MG63 (cell line): ENCODE data around the gene THAP8. TPM values are rescaled to one million over a fixed set of nuclear protein-coding genes. Genes with fewer than 3 reads are reported as not detected.

ENCODE experiments used
- DNase-seq: peaks from one replicate; pipeline ENCODE4 v3.0.0-alpha.2; 2020
- H3K27me3 ChIP-seq: fragments of 250-450 bp; sonication (Bioruptor Pico); 2 replicates; pipeline ENCODE4 v1.5.1; 2020; ENCODE audit warnings: mild to moderate bottlenecking, moderate library complexity
- H3K36me3 ChIP-seq: fragments of 250-450 bp; sonication (Bioruptor Pico); 2 replicates; pipeline ENCODE4 v1.5.1; 2020; ENCODE audit warnings: mild to moderate bottlenecking, moderate library complexity
- H3K4me3 ChIP-seq: fragments of 250-450 bp; sonication (Bioruptor Pico); 2 replicates; pipeline ENCODE4 v1.5.1; 2020; ENCODE audit warnings: mild to moderate bottlenecking, moderate library complexity
- H3K9me3 ChIP-seq: fragments of 250-450 bp; sonication (Bioruptor Pico); 2 replicates; pipeline ENCODE4 v1.5.1; 2020; ENCODE audit warnings: mild to moderate bottlenecking, moderate library complexity
- total RNA-seq: library from RNA; depleted of rRNA; stranded (reverse); fragments of >200 nt; shearing (Covaris generic); gene quantifications from 2 replicates; pipeline ENCODE4 v1.2.3, GENCODE V29; 2014; ENCODE audit warnings: low replicate concordance; rRNA removed

The THAP8 gene
- total RNA-seq, 1 experiment from 2014 or later, result 2.1 TPM

DNA sequence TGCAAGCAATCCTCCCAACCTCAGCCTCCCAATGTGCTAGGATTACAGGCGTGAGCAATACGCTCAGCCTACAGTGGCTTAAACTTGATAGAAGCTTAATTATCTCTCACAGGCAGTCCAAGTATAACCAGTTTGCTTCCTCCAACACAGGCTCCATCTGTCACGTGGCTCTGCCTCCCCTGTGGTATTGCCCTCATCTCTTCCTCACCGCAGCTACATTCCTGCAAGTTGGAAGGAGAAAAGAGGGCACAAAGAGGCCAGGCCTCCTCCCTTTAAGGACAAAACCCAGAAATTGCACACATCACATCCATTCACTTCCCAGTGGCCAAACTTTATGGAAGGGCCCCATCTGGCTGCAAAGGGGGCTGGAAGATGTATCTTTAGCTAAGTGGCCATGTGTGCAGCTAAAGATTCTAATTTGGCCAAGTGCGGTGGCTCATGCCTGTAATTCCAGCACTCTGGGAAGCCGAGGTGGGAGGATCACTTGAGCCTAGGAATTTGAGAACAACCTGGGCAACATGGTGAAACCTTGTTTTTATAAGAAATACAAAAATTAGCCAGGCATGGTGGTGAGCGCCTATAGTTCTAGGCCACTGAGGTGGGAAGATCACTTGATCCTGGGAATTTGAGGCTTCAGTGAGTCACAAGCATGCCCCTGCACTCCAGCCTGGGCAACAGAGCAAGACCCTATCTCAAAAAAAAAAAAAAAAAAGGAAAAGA is 62.2 kb downstream of the THAP8 start:
- Histone ChIP-seq H3K9me3 (no peaks in the 10 kb centered on the region), H3K27me3 (peaks cover 3% of the 10 kb centered on the region; the same call in 1 of the 2 replicates)

DNA sequence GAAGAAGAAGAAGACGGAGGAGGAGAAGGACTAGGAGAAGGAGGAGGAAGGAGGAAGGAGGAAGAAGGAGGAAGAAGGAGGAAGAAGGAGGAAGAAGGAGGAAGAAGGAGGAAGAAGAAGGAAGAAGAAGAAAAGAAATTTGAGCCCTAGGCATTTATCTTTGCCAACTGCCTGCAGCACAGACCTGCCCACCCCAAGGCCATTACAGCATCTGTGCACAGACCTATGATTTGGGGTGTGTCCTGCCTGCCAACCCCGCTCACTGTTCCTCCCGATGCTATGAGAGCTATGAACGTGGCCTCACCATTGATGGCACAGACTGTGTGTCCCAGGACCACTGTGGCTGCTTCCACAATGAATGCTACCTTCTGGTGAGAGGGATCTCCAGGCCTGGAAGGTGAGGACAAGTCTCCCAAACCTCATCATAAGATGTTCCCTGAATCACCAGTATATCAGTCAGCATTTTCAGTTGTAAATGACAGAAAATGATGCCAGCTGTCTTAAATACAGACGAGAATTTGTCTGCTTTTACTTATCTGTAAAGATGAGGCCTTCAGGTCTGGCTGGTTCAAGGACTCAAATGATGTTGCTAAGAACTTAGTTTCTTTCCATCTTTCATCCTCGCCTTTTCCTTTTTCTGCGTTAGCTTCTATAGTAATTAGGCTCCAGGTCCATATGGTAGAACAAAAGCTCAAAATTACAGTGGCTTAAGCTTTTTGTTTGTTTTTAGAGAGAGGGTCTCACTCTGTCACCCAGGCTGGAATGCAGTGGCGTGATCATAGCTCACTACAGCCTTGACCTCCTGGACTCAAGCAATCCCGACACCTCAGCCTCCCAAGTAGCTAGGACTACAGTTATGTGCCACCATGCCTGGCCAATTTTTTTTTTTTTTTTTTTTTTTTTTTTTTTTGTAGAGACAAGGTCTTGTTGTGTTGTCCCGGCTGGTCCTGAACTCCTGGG is 63.0 kb downstream of the THAP8 start:
- no peaks in the 10 kb centered on the region for H3K36me3 ChIP-seq

More for the DNA sequence above, 62.2 kb downstream of the THAP8 start:
- Histone ChIP-seq H3K4me3 (no peak overlapping the region), H3K36me3 (peaks cover 5% of the 10 kb centered on the region; the same call in 1 of the 2 replicates)
- no peak for DNase-seq

DNA sequence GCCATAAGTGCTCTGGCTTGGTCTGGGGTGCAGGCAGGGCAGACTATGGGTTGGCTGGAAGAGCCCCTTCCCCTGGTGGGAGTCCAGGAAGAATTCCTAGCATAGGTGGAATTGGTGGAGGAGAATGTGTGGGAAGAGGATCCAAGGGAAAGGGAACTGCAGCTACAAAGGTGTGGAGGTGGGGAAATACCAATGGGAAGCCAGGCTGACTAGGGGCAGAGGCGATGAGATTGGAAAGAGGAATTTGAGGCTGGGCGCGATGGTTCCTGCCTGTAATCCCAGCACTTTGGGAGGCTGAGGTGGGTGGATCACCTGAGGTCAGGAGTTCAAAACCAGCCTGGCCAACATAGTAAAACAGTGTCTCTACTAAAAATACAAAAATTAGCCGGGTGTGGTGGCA is 63.9 kb downstream of the THAP8 start:
- Histone ChIP-seq H3K9me3 (no peaks in the 10 kb centered on the region), H3K4me3 (no peak overlapping the region), H3K36me3 (no peaks in the 10 kb centered on the region), H3K27me3 (peaks cover 7% of the 10 kb centered on the region; the same call in 1 of the 2 replicates)
- no peak for DNase-seq

More for the DNA sequence above, 63.0 kb downstream of the THAP8 start:
- Histone ChIP-seq H3K4me3 (no peak overlapping the region), H3K27me3 (peaks cover 5% of the 10 kb centered on the region; the same call in 1 of the 2 replicates), H3K9me3 (no peaks in the 10 kb centered on the region)
- no peak for DNase-seq

DNA sequence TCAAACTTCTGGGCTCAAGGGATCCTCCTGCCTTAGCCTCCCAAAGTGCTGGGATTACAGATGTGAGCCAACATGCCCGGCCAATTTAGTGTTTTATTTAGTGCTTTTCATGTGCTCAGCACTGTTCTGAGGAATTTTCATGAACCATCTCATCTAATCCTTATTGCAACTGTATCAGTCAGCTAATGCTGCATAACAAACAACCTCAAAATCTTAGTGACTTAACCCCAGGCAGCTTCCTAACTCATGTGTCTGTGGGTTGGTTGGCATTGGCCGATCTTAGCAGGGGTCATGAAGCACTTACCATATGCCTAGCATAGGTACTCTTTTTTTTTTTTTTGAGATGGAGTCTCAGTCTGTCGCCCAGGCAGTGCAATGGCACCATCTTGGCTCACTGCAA is 65.3 kb downstream of the THAP8 start:
- H3K9me3 ChIP-seq, result no peaks in the 10 kb centered on the region
- H3K4me3 ChIP-seq, result no peak overlapping the region
- peaks cover 9% of the 10 kb centered on the region; the same call in 1 of the 2 replicates for H3K27me3 ChIP-seq
- H3K36me3 ChIP-seq, result no peaks in the 10 kb centered on the region
- DNase-seq, result no peak

DNA sequence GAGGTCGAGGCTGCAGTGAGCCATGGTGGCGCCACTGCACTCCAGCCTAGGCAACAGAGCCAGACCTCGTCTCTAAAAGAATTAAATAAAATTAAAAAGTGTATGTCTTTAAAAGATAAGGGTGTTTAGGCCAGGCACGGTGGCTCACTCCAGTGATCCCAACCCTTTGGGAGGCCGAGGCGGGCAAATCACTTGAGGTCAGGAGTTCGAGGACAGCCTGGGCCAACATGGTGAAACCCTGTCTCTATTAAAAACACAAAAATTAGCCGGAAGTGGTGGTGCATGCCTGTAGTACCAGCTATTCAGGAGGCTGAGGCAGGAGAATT is 66.6 kb downstream of the THAP8 start:
- DNase-seq, result no peak
- H3K4me3 ChIP-seq, result peak overlapping the region; percentile 27
- peaks cover 17% of the 10 kb centered on the region; the same call in 1 of the 2 replicates for H3K27me3 ChIP-seq
- H3K36me3 ChIP-seq, result no peaks in the 10 kb centered on the region
- H3K9me3 ChIP-seq, result no peaks in the 10 kb centered on the region

DNA sequence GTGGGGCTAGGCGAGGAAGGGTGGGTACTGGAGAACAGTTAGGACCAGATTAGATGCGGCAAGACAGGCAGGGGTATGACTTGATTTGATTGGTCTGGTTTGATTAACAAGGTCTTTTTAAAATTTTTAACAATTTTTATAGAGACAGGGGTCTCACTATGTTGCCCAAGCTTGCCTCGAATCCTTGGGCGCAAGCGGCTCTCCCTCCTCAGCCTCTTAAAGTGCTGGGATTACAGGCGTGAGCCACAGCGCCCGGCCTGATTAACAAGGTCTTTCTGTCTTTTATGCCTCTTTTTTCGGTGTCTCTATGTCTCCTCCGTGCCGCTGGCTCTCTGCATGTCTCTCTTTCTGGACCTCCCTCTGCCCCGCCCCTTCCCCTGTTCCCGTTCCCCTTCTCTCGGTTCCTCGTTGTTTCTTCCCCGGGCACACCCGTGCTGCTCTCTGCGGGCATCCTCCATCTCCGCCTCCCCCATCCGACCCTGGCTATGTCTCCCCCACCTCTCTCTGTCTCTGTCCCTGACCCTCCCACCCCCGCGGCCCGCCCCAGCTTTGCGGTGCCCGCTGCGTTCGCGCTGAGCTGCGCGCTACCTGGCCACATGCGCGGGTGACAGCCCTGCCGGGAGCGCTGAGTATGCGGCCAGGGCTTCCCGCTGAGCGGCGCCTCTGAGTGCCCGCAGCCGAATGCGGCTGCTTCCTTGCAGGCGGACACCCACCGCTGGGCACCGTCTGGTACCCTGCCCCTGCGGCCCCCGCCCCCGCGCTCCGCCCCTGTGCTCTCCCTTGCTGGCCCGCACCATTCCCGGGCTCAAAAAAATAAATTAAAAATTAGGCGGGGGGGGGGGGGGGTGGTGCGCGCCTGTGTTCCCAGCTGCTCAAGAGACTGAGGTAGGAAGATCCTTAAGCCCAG is 67.2 kb downstream of the THAP8 start:
- Histone ChIP-seq H3K4me3 (peak overlapping the region; percentile 27), H3K36me3 (no peaks in the 10 kb centered on the region), H3K27me3 (peaks cover 22% of the 10 kb centered on the region; the same call in 1 of the 2 replicates), H3K9me3 (no peaks in the 10 kb centered on the region)
- peak; percentile 33 for DNase-seq

DNA sequence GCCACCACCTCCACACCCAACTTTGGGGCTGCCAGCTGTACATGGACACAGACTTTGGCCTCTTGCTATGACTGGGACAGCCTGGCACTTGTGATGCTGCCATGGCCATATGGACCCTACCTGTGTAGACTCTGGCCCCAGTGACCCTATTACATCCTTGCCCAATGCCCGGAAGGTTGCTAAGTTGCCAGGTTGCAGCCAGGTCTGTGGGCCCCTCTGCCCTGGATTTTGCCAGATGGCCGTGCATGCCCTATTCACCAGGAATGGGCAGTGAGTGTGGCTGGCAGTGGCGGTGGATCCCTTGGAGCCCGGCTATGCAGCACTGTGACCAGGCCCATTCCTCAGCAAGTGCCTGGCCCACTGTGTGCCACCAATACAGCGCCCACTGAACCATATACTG is 68.0 kb downstream of the THAP8 start:
- Histone ChIP-seq H3K9me3 (no peaks in the 10 kb centered on the region), H3K27me3 (peaks cover 28% of the 10 kb centered on the region; the same call in 1 of the 2 replicates), H3K36me3 (no peaks in the 10 kb centered on the region), H3K4me3 (no peak overlapping the region)
- no peak for DNase-seq

Other genes with a start within 250 kb of the THAP8 start
- not detected in 2 replicates for gene PRODH2, start 241.4 kb downstream of the THAP8 start, total RNA-seq
- not detected in 2 replicates for gene NPHS1, start 201.8 kb downstream of the THAP8 start, total RNA-seq
- 0.15 and 0.43 TPM in 2 replicates for gene KIRREL2, start 197.4 kb downstream of the THAP8 start, total RNA-seq
- 19.1 and 32.5 TPM in 2 replicates for gene APLP1, start 185.7 kb downstream of the THAP8 start, total RNA-seq
- gene NFKBID, start 153.7 kb downstream of the THAP8 start, total RNA-seq, result 0.81 and 2.1 TPM in 2 replicates
- not detected in 2 replicates for gene HCST, start 151.8 kb downstream of the THAP8 start, total RNA-seq
- gene TYROBP, start 146.0 kb downstream of the THAP8 start, total RNA-seq, result not detected in 2 replicates
- 2.3 and 2.9 TPM in 2 replicates for gene LRFN3, start 117.9 kb downstream of the THAP8 start, total RNA-seq
- gene SDHAF1, start 59.1 kb downstream of the THAP8 start, total RNA-seq, result 46.1 and 77.8 TPM in 2 replicates
- gene SYNE4, start 45.5 kb downstream of the THAP8 start, total RNA-seq, result 0.22 and 0.23 TPM in 2 replicates
- 25.1 and 26.1 TPM in 2 replicates for gene ALKBH6, start 40.1 kb downstream of the THAP8 start, total RNA-seq
- not detected in 2 replicates for gene CLIP3, start 21.4 kb downstream of the THAP8 start, total RNA-seq
- gene WDR62, start 612 bp upstream of the THAP8 start, total RNA-seq, result 2.5 and 6.1 TPM in 2 replicates
- gene OVOL3, start 56.9 kb upstream of the THAP8 start, total RNA-seq, result not detected in 2 replicates
- gene POLR2I, start 60.6 kb upstream of the THAP8 start, total RNA-seq, result 94.2 and 101 TPM in 2 replicates
- gene TBCB, start 61.2 kb upstream of the THAP8 start, total RNA-seq, result 453 and 520 TPM in 2 replicates
- 415 and 505 TPM in 2 replicates for gene CAPNS1, start 85.8 kb upstream of the THAP8 start, total RNA-seq
- gene COX7A1, start 98.2 kb upstream of the THAP8 start, total RNA-seq, result not detected in 2 replicates
- gene ZNF565, start 160.4 kb upstream of the THAP8 start, total RNA-seq, result 3.0 and 3.9 TPM in 2 replicates
- 42.5 and 89.2 TPM in 2 replicates for gene ZNF146, start 160.8 kb upstream of the THAP8 start, total RNA-seq